DND-41 (cell line): ENCODE results near the gene TMEM144.

Experiments
- EZH2 ChIP-seq: IDR thresholded peaks from 3 replicates; pipeline ENCODE4 v1.6.1; 2012; ENCODE audit warnings: borderline replicate concordance, low read depth, mild to moderate bottlenecking, moderate library complexity, low read length, inconsistent platforms; ENCODE audit not compliant: severe bottlenecking
- TF ChIP-seq, protein P1 (sequence below): IDR thresholded peaks from 2 replicates; pipeline ENCODE4 v1.5.1; 2012; ENCODE audit warnings: borderline replicate concordance, low read length, moderate library complexity, mild to moderate bottlenecking; ENCODE audit not compliant: poor library complexity, severe bottlenecking; ENCODE audit errors: extremely low read depth

DNA sequence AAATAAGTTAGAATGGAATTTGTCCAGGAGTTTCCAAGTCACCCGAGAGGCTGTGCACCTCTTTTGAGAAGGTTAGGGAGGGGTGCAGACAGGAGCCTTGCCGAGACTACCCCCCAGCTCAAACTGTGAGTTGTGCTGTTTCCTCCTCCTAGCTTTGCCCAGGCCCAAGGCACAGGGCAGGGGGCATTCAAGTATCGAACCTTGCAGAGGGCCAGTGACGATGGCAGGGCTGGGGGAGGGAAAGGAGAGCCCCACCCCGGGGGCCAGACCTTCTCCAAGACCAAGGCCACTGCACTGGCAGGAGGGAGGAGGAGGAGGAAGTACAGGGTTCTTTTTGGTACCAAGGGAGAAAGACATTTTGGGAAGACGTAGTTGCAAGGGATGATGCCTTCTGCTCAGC lies 80.6 kb downstream of the TMEM144 start:
- TF ChIP-seq, protein P1, sequence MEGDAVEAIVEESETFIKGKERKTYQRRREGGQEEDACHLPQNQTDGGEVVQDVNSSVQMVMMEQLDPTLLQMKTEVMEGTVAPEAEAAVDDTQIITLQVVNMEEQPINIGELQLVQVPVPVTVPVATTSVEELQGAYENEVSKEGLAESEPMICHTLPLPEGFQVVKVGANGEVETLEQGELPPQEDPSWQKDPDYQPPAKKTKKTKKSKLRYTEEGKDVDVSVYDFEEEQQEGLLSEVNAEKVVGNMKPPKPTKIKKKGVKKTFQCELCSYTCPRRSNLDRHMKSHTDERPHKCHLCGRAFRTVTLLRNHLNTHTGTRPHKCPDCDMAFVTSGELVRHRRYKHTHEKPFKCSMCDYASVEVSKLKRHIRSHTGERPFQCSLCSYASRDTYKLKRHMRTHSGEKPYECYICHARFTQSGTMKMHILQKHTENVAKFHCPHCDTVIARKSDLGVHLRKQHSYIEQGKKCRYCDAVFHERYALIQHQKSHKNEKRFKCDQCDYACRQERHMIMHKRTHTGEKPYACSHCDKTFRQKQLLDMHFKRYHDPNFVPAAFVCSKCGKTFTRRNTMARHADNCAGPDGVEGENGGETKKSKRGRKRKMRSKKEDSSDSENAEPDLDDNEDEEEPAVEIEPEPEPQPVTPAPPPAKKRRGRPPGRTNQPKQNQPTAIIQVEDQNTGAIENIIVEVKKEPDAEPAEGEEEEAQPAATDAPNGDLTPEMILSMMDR, result no peak
- no peak for TF ChIP-seq EZH2
